Stomach smooth muscle (tissue), 2 donors: ENCODE results near the gene SNRNP40.
A peak's percentile ranks its signal among the peaks of the same experiment; 100 is the strongest.

Experiments used
- H3K27ac ChIP-seq: one replicate; pipeline ENCODE4 v1.7.0; 2013; ENCODE audit warnings: mild to moderate bottlenecking, low read length, inconsistent platforms
- H3K27me3 ChIP-seq, 2 donors: one replicate each; pipeline ENCODE4 v1.7.0; 2013; ENCODE audit warnings: low read length in 2 of 2; ENCODE audit not compliant: insufficient read depth in 2 of 2, control insufficient read depth in 1 of 2
- H3K36me3 ChIP-seq, 2 donors: one replicate each; pipeline ENCODE4 v1.7.0; 2013; ENCODE audit warnings: low read length in 2 of 2; ENCODE audit not compliant: control insufficient read depth in 2 of 2, insufficient read depth in 2 of 2
- H3K4me1 ChIP-seq: one replicate; pipeline ENCODE4 v1.7.0; 2013; ENCODE audit warnings: low read length; ENCODE audit not compliant: control insufficient read depth, insufficient read depth
- H3K4me3 ChIP-seq, 2 donors: one replicate each; pipeline ENCODE4 v1.7.0; 2013; ENCODE audit warnings: low read length in 2 of 2
- H3K9ac ChIP-seq, 2 donors: one replicate each; pipeline ENCODE4 v1.7.0; 2013; ENCODE audit warnings: low read length in 2 of 2, mild to moderate bottlenecking in 1 of 2
- H3K9me3 ChIP-seq, 2 donors: one replicate each; pipeline ENCODE4 v1.7.0; 2013; ENCODE audit warnings: low read length in 2 of 2; ENCODE audit not compliant: control insufficient read depth in 2 of 2
- donor health status: healthy.
- donor health status: Pancreatic carcinoma.

The SNRNP40 gene

DNA sequence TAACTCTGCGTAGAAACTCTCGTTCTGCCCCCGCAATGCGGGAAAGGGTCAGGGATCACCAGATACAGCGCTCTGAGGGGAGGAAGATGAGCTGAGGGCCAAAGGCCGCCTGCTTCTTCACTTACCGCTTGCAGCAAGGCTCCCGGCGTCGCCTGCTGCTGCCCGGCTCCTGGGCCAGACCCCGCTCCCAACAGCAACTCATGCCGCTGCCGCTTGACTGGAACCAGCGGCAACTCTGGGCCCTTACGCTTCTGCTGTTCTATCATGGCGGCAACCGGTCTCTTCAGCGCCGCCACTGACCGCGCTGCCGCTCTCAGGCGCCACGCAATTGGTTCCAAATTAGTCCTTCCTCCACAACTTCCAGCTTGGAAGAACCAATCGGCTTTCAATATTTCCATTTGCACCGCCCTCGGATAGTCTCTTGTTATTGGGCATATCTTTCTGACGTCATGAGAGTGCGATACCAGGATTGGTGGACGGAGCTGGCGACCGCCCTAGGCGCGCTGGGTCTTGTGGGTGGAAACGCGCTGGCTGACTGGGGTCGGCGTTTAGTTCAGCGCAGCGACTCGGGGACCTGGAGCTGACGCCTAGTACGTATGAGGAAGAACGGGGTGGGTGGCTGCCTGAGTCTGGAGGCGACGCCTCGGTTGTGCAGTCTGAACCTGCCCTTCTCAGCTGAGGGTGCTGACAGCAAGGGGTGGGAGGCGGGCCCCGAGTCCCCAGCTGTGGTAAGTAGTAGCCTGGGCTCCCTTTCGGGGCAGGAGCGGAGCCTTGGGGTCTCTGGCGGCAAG is at the start of gene SNRNP40, which contains the start of gene ZCCHC17:
SNRNP40 (minus strand) TSS at position 303 of the 791 bp plus-strand sequence; CDS start at position 266, 37 bp downstream.
ZCCHC17 (plus strand) TSS at position 547 of the 791 bp plus-strand sequence. CDS start 13,067 bp downstream, outside the sequence.
- H3K4me1 ChIP-seq: peaks cover 20% of the 10 kb centered on the region
- no peaks in the 10 kb centered on the region for H3K9me3 ChIP-seq
- peak within 1 kb of the TSS; percentile 94 to 99 for H3K9ac ChIP-seq
- H3K27ac ChIP-seq: peak within 1 kb of the TSS; percentile 89
- H3K27me3 ChIP-seq: no peaks in the 10 kb centered on the region
- H3K4me3 ChIP-seq: peak within 1 kb of the TSS; percentile 93 to 99
- peaks cover 12 to 14% of the 10 kb centered on the region in 2 donors for H3K36me3 ChIP-seq

GRCh38 chr1:31345635-31346034 is 49.0 kb upstream of the SNRNP40 start:
- Histone ChIP-seq H3K4me1 (no peaks in the 10 kb centered on the region), H3K9ac (no peak overlapping the region), H3K36me3 (peaks cover 19 to 21% of the 10 kb centered on the region in 2 donors), H3K9me3 (no peaks in the 10 kb centered on the region), H3K4me3 (no peak overlapping the region), H3K27me3 (no peaks in the 10 kb centered on the region), H3K27ac (no peak overlapping the region)

DNA sequence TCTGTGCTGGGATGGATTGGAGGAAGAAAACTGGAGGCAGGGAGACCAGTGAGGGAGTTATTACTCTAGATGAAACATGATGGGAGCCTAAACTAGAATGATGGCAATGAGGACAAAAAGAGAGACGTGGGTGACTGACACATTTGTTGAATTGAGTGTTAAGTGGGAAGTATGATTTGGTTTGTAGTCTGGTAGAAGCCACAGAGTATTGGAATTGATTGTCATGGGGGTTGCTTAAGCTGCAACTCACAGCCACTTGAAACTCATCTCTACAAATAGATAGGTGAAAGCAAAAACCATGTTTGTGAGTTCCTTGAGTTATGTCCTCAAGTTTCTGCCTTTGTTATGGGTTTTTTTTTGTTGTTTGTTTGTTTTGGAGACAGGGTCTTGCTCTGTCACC is 47.9 kb upstream of the SNRNP40 start:
- Histone ChIP-seq H3K4me1 (no peaks in the 10 kb centered on the region), H3K27me3 (no peaks in the 10 kb centered on the region), H3K9me3 (no peaks in the 10 kb centered on the region), H3K36me3 (peaks cover 19 to 20% of the 10 kb centered on the region in 2 donors), H3K4me3 (no peak overlapping the region), H3K27ac (no peak overlapping the region), H3K9ac (no peak overlapping the region)

- Histone ChIP-seq H3K4me1 (no peaks in the 10 kb centered on the region), H3K36me3 (peaks cover 5 to 7% of the 10 kb centered on the region in 2 donors), H3K9me3 (no peaks in the 10 kb centered on the region), H3K27ac (no peak overlapping the region), H3K9ac (no peak overlapping the region), H3K4me3 (no peak overlapping the region), H3K27me3 (no peaks in the 10 kb centered on the region)
Observed at GRCh38 chr1:31336687-31337467, 40.3 kb upstream of the SNRNP40 start.

GRCh38 chr1:31335007-31335406 is 38.4 kb upstream of the SNRNP40 start:
- no peaks in the 10 kb centered on the region for H3K27me3 ChIP-seq
- no peaks in the 10 kb centered on the region for H3K4me1 ChIP-seq
- peaks cover 5 to 7% of the 10 kb centered on the region in 2 donors for H3K36me3 ChIP-seq
- no peak overlapping the region for H3K9ac ChIP-seq
- H3K4me3 ChIP-seq: no peak overlapping the region
- no peak overlapping the region for H3K27ac ChIP-seq
- no peaks in the 10 kb centered on the region for H3K9me3 ChIP-seq

- Histone ChIP-seq H3K27me3 (no peaks in the 10 kb centered on the region), H3K4me1 (no peaks in the 10 kb centered on the region), H3K9ac (no peak overlapping the region), H3K27ac (no peak overlapping the region), H3K4me3 (no peak overlapping the region), H3K36me3 (peaks cover 3% of the 10 kb centered on the region in 2 donors), H3K9me3 (no peaks in the 10 kb centered on the region)
Observed at GRCh38 chr1:31327381-31327780, 30.8 kb upstream of the SNRNP40 start.

- Histone ChIP-seq H3K27ac (no peak overlapping the region), H3K4me3 (no peak overlapping the region), H3K9ac (no peak overlapping the region), H3K27me3 (no peaks in the 10 kb centered on the region), H3K36me3 (peaks cover 3 to 5% of the 10 kb centered on the region in 2 donors), H3K9me3 (no peaks in the 10 kb centered on the region), H3K4me1 (no peaks in the 10 kb centered on the region)
Observed at GRCh38 chr1:31326461-31326860, 29.9 kb upstream of the SNRNP40 start.

- H3K27me3 ChIP-seq: no peaks in the 10 kb centered on the region
- H3K4me1 ChIP-seq: no peaks in the 10 kb centered on the region
- H3K4me3 ChIP-seq: no peak overlapping the region
Observed at GRCh38 chr1:31324992-31325391, 28.4 kb upstream of the SNRNP40 start.

GRCh38 chr1:31324093-31324492 is 27.5 kb upstream of the SNRNP40 start:
- Histone ChIP-seq H3K36me3 (peaks cover 8 to 11% of the 10 kb centered on the region in 2 donors), H3K4me1 (no peaks in the 10 kb centered on the region), H3K9me3 (no peaks in the 10 kb centered on the region), H3K27me3 (no peaks in the 10 kb centered on the region), H3K4me3 (no peak overlapping the region), H3K27ac (no peak overlapping the region), H3K9ac (no peak overlapping the region)

More at GRCh38 chr1:31324992-31325391, 28.4 kb upstream of the SNRNP40 start:
- no peaks in the 10 kb centered on the region for H3K9me3 ChIP-seq
- no peak overlapping the region for H3K9ac ChIP-seq
- H3K36me3 ChIP-seq: peaks cover 7 to 8% of the 10 kb centered on the region in 2 donors
- no peak overlapping the region for H3K27ac ChIP-seq

DNA sequence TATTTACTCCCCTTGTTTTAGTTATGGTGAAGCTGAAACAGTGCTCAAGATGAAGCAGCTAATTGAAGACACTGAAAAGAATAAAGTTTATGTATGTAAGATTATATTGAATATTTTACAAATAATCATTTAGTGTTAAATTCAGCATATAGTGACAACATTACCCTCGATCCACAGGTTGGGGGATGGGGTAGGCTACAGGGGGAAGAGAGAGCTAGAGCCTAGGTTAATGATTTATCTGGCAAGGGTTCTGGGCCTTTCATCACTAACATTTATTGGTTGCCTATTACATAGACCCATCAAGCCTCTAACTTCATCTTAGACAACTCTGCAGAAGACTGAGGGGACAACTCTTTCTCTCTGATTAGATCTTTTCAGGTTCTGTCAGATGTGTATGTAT is 21.6 kb upstream of the SNRNP40 start:
- H3K4me3 ChIP-seq: no peak overlapping the region
- peaks cover 23 to 26% of the 10 kb centered on the region in 2 donors for H3K36me3 ChIP-seq
- H3K9ac ChIP-seq: no peak overlapping the region
- no peaks in the 10 kb centered on the region for H3K27me3 ChIP-seq
- H3K4me1 ChIP-seq: no peaks in the 10 kb centered on the region
- H3K9me3 ChIP-seq: no peaks in the 10 kb centered on the region
- no peak overlapping the region for H3K27ac ChIP-seq
